Measurements from ENCODE around the gene ZFP36.

DNA sequence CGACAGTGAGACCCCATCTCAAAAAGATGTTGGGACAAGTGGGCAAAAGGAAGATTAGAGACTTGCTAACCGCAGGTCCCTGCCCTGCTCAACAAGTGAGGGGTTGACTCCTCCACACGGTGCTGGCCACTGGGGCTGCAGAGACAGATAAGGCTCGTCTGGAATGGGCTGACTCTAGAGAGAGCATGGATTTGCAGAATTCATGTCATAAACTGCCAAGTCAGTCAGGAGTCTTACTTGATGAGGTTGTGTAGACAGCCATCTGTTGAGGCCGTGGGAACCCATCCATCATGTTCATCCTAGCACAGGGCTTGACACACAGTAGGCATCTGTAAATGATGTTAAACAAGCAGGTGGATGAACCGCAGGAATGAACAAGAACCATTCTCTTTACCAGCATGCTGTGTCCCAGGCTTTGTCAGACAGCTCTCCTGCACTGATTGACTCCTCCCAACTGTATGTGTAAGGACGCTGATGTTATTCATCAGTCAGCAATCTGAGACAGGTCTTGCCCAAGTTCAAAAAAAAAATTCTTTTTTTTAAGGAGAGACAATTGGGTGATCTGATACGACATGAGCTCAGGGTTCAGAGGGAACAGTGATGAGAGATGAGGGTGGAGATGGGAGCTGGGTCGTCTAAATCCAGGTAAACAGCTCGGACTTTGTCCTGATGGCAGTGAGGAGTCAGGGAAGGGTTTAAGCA, 24.6 kb upstream of the ZFP36 start:
- TF ChIP-seq GABPB1 (CRISPR knock-in tag; IDR thresholded peaks at IDR 0.05) (no peak), SMAD4 (CRISPR knock-in tag; IDR thresholded peaks at IDR 0.05) (no peak), ZNF263 (CRISPR knock-in tag; IDR thresholded peaks at IDR 0.05; ENCODE audit: low read depth) (no peak), FOXK1 (CRISPR knock-in tag; IDR thresholded peaks at IDR 0.05) (no peak), NFATC4 (CRISPR knock-in tag; IDR thresholded peaks at IDR 0.05) (no peak), MAX (CRISPR knock-in tag; IDR thresholded peaks at IDR 0.05) (no peak)
- TF ChIP-seq, protein P1, sequence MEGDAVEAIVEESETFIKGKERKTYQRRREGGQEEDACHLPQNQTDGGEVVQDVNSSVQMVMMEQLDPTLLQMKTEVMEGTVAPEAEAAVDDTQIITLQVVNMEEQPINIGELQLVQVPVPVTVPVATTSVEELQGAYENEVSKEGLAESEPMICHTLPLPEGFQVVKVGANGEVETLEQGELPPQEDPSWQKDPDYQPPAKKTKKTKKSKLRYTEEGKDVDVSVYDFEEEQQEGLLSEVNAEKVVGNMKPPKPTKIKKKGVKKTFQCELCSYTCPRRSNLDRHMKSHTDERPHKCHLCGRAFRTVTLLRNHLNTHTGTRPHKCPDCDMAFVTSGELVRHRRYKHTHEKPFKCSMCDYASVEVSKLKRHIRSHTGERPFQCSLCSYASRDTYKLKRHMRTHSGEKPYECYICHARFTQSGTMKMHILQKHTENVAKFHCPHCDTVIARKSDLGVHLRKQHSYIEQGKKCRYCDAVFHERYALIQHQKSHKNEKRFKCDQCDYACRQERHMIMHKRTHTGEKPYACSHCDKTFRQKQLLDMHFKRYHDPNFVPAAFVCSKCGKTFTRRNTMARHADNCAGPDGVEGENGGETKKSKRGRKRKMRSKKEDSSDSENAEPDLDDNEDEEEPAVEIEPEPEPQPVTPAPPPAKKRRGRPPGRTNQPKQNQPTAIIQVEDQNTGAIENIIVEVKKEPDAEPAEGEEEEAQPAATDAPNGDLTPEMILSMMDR (IDR thresholded peaks at IDR 0.05): no peak
